MV-4-11 (cell line): Measurements from ENCODE around the gene PXDN.
"Not testable (repeated sequence)": the region's sequence is repeated elsewhere in the genome, so short reads cannot be mapped to it uniquely, and the experiment has no call there.

Source experiments
- DNase-seq: peaks from one replicate; lab custom pipeline; 2025; lab: John Stamatoyannopoulos, UW

PXDN gene

DNA sequence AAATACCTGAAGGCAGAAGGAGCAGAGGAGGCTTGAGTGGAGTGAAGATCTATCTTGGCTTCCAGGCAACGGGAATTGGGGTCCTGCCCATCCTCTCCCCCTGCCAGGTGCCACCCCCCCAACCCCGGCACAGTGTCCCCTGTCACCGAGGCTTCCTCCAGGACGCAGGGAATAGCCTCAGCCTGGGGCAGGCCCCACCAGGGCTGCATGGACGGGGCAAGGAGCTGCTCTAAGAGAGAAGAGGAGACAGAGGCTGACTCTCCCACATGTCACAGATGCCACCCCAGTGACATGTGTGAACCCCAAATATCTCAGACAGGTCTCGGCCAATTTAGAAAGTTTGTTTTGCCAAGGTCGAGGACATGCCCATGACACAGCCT is 42.1 kb downstream of the PXDN start:
- DNase-seq = no peak

DNA sequence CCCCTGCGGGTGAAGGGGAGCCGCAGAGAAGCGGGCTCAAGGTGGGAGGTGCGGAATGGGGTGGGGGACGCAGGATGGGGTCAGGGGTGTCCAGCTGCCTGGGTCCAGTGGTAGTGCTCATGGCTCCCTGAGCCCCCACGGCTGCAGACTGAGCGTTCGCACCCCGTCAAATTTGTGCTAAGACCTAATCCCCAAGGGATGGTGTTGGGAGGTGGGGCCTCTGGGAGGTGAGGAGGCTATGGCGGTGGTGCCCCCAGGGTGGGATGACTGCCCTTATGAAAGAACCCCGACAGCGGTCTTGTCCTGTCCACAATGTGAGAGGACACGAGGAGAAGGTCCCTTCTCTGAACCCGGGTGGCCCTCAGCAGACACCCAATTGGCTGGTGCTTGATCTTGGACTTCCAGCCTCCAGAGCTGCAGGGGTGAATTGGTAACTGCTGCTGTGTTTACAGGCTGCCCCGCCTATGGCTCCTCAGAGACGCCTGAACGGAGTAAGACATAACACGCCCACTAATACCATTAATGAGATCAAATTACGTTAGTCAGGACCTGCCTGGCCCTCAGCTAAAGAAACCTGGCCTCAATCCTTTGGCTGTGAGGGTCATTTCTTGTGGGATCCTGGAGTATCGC is 42.6 kb downstream of the PXDN start:
- DNase-seq = no peak

DNA sequence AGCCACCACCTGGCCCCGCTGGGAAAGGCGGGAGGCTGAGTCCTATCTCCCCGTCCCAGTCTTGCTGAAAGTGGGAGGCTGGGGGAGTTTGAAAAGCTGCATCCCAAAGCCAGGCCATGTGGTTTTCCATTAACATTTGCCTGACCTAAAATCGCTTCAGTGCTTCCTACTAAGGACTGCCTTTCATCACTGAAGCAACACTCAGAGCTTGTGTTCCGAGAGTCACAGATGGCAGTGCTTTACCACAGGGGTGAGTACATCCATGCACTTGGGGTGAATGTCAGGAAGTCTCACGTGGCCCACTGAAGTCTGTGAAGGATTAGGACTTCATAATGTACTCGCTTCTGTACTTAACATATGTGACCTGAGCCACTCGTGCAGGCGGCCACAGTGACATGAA is 43.3 kb downstream of the PXDN start:
- no peak for DNase-seq

DNA sequence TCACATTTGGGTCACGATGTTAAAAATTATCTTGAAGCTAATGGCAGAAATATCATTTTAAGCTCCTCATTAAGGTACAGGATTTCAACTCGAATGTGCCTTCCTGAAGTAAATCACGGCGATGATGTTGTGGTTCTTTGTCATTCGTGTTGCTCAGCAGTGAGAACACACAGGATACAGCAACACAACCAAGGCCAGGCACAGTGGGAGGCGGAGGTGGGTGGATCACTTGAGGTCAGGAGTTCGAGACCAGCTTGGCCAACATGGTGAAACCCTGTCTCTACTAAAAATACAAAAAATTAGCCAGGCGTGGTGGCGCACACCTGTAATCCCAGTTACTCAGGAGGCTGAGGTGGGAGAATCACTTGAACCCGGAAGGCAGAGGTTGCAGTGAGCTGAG is 43.9 kb downstream of the PXDN start:
- DNase-seq = not testable (repeated sequence)

DNA sequence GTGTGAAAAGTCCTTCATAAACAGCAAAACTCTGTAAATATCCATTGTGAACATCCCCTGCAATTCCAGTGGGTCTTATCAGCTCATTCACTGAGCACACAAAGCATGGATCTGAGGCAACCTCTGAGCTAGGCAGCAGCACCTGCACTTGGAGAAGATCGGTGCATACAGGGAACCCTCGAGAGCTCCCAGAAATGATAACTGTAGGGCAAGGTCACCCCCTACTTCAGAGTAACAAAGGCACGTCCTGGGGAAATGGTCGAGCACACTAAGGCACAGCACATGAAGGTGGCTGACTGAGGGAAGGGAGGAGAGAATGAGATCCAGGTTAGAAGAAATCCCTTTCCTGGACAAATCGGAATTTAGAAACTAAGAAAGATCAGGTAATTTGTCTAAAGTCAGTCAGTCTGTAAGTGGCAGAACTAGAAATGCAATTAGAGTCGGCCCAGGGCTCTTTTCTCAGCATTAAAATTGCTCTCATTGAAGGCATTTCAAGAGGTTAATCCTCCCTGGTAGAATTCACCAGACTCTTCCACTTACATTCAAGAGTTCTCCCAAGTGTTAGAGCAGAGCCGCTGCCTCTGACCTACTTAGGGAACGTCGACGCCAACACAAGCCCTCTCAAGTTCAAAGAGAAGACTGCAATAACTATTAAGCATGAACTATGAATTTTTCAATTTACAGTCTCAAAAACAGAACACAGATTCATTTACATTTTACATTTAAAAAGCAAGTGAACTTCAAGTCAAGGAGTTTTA is 45.9 kb downstream of the PXDN start:
- no peak for DNase-seq

- no peak for DNase-seq
Observed at GRCh38 chr2:1697601-1698000, 46.7 kb downstream of the PXDN start.

GRCh38 chr2:1696472-1696871 is 47.8 kb downstream of the PXDN start:
- DNase-seq = no peak

- DNase-seq = no peak
Observed at GRCh38 chr2:1694371-1695271, 49.7 kb downstream of the PXDN start.

GRCh38 chr2:1693723-1694122 is 50.6 kb downstream of the PXDN start:
- DNase-seq = no peak

- DNase-seq = no peak
Observed at GRCh38 chr2:1692342-1692741, 52.0 kb downstream of the PXDN start.

DNA sequence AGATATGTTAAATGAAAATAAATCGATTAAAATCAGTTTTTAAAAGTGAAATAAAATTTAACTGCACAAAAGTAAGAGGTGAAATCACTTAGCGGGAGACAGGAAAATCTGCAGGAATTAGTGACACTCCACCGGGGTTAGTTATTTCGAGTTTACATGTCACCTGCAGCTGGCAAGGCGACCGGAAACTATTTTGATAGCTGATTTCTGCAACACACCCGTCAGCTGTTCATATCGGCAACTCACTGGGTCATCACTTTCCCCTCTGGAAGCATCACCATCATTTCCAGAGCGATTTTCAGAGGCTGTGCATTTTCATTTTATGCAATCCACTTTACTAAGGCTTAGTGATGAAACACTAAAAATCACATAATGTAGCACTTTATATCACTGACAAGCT is 52.9 kb downstream of the PXDN start:
- no peak for DNase-seq

DNA sequence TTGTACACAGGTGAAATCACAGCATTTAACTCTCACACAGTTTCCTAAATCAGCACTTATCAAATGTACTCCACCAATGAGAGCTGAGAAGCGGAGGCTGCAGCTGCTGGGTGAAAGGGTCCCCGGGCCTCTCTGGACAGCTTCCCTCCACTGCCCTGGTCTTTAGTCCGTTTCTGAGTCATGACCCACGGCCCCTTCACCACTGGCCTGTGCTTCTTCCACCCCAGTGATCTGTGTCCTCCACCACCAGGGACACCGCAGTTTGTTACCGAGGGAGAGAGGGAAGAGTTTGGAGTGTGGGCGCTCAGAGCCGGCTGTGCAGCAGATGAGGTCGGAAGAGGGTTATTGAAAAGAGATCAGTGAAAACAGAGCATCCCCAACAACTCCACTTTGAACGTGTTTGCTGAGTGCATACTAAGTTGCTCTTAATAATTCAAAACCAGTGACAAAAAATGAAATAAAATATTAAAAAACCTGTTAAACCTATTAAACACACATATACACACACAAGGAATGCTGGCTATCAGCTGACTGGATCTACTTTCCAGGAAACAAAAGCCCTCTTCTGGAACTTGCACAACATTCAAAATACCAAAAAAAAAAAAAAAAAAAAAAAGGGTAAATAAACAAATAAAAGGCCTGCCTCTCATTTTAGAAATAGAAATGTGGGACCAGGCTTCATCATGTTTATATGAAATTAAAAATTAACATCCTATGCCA is 54.1 kb downstream of the PXDN start:
- DNase-seq = no peak

- no peak for DNase-seq
Observed at GRCh38 chr2:1688859-1689258, 55.5 kb downstream of the PXDN start.

- DNase-seq = no peak
Observed at GRCh38 chr2:1688161-1688560, 56.2 kb downstream of the PXDN start.

- DNase-seq = no peak
Observed at GRCh38 chr2:1687254-1687653, 57.1 kb downstream of the PXDN start.

DNA sequence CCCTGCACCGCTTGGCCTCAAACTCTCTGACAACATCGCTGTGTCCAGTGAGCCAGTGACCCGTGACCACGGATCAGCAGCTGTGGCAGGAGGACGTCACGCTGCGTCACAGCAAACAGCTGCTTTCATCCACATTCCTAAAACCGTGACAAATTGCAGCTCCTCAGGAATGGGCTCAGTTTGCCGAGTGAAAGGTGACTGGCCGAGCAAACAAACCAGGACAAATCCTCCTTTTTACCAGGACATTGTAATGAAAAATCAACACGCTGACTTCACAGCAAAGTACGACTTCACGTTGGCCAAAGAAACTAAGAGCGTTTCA is 57.6 kb downstream of the PXDN start:
- no peak for DNase-seq

DNA sequence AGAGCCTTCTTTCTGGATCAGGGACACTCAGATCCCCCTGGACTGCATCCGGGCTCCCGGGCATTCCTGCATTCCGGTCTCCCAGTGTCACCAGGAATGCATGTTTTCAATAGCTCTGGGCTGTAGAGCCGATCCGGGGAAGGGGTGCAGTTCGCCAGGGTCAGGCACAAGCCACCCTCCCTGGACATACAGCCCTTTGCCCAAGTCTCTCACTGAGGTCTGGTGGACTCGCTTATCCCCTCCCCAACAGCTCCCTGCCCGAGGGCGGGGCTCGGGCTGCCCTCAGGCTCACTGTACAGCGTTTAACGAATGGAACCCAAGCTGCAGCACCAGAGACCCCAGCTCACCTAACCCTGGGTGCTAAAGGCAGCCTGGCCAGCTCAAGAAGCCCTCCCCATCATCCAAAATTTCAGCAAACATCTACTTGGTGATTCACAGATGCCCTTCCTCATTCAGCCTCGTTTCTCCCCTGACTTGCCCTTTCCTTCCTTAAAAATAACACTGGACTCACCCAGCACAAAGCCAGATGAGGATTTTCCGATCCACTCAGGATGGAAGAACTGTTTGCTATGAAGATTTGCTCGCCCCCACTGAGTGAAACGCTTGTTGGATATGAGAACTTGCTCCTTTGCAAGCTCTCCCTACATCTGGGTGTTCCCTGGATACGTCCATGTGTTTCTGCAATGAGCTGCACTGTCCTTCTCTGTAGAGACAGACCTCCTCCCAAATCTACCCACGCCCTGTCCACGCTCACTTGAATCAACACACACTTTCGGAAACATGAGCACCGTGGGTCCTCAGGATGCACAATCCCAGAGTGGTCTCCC is 58.1 kb downstream of the PXDN start:
- DNase-seq = no peak

- no peak for DNase-seq
Observed at GRCh38 chr2:1685078-1685956, 59.0 kb downstream of the PXDN start.

GRCh38 chr2:1683297-1683696 is 61.0 kb downstream of the PXDN start:
- no peak for DNase-seq

DNA sequence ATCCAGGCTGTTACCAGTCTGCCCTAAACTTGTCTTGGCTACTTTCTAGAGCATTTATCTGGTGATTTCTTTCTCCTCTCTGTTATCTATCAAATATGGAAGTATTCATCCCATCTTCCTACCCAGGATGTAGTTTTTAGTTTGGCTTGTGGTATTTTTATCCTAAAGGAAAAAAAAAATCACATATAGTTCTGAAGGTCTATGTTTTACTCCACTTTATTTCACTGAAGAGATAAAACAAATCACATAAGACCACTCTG is 62.2 kb downstream of the PXDN start:
- DNase-seq = no peak
